Measurements from ENCODE around the gene ABTB2. TPM values are rescaled to one million over a fixed set of nuclear protein-coding genes. Genes with fewer than 3 reads are reported as not detected.

ABTB2 gene
- total and polyA plus RNA-seq, 2 donors (not counting 1 experiment from before 2014, with no cell fraction given), result 1.0 to 5.8 TPM

GRCh38 chr11:34234086-34234740, 123.6 kb downstream of the ABTB2 start:
- H3K27me3 ChIP-seq (ENCODE audit: control insufficient read depth, insufficient read depth, low read length), result no peaks in the 10 kb centered on the region
- H3K9ac ChIP-seq (ENCODE audit: insufficient read depth, low read length), result no peak overlapping the region
- no peak overlapping the region for H3K27ac ChIP-seq (ENCODE audit: insufficient read depth, low read length)
- no peak overlapping the region for H2AFZ ChIP-seq (ENCODE audit: low read length)
- H3K4me1 ChIP-seq (ENCODE audit: control insufficient read depth, extremely low read depth, insufficient read depth, low read length), result no peaks in the 10 kb centered on the region
- H3K9me3 ChIP-seq (ENCODE audit: control insufficient read depth, insufficient read depth, low read depth, low read length), result no peaks in the 10 kb centered on the region
- no peak overlapping the region for H3K4me2 ChIP-seq (ENCODE audit: extremely low read depth, insufficient read depth, low read length)
- H4K20me1 ChIP-seq (ENCODE audit: control insufficient read depth, extremely low read depth, insufficient read depth, low read length), result no peaks in the 10 kb centered on the region
- H3K36me3 ChIP-seq (ENCODE audit: control insufficient read depth, insufficient read depth, low read length), result no peaks in the 10 kb centered on the region
- no peaks in the 10 kb centered on the region for H3K79me2 ChIP-seq (ENCODE audit: control insufficient read depth, insufficient read depth, low read length)
- no peak overlapping the region for H3K4me3 ChIP-seq (replicated peaks in 1 of 4; ENCODE audit: control extremely low read depth in 1 of 4, insufficient read depth in 1 of 4, low read depth in 3 of 4, low read length in 4 of 4)
- no peak for TF ChIP-seq EZH2 (IDR thresholded peaks at IDR 0.05; ENCODE audit: low read length, missing control alignments)
- peak in 1 of 2 donors; percentile 82 for DNase-seq (ENCODE audit: low read depth in 2 of 2)

- Histone ChIP-seq H4K20me1 (ENCODE audit: control insufficient read depth, extremely low read depth, insufficient read depth, low read length) (no peaks in the 10 kb centered on the region), H3K36me3 (ENCODE audit: control insufficient read depth, insufficient read depth, low read length) (no peaks in the 10 kb centered on the region), H3K9ac (ENCODE audit: insufficient read depth, low read length) (no peak overlapping the region), H3K27me3 (ENCODE audit: control insufficient read depth, insufficient read depth, low read length) (no peaks in the 10 kb centered on the region), H3K9me3 (ENCODE audit: control insufficient read depth, insufficient read depth, low read depth, low read length) (no peaks in the 10 kb centered on the region), H3K27ac (ENCODE audit: insufficient read depth, low read length) (no peak overlapping the region), H3K4me3 (replicated peaks in 1 of 4; ENCODE audit: control extremely low read depth in 1 of 4, insufficient read depth in 1 of 4, low read depth in 3 of 4, low read length in 4 of 4) (no peak overlapping the region), H3K4me2 (ENCODE audit: extremely low read depth, insufficient read depth, low read length) (no peak overlapping the region), H3K79me2 (ENCODE audit: control insufficient read depth, insufficient read depth, low read length) (no peaks in the 10 kb centered on the region), H3K4me1 (ENCODE audit: control insufficient read depth, extremely low read depth, insufficient read depth, low read length) (no peaks in the 10 kb centered on the region), H2AFZ (ENCODE audit: low read length) (no peak overlapping the region)
- TF ChIP-seq EZH2 (IDR thresholded peaks at IDR 0.05; ENCODE audit: low read length, missing control alignments) (no peak), CTCF (conservative IDR thresholded peaks at IDR 0.05 in 1 of 2, IDR thresholded peaks at IDR 0.05 in 1 of 2; ENCODE audit: low read depth in 1 of 2, low read length in 2 of 2) (no peak)
- no peak for DNase-seq (ENCODE audit: low read depth in 2 of 2)
Measured at GRCh38 chr11:34233215-34233614, 124.6 kb downstream of the ABTB2 start.

GRCh38 chr11:34232807-34233206, 125.0 kb downstream of the ABTB2 start:
- DNase-seq (ENCODE audit: low read depth in 2 of 2), result no peak
- Histone ChIP-seq H3K9ac (ENCODE audit: insufficient read depth, low read length) (no peak overlapping the region), H3K4me2 (ENCODE audit: extremely low read depth, insufficient read depth, low read length) (no peak overlapping the region), H3K27me3 (ENCODE audit: control insufficient read depth, insufficient read depth, low read length) (no peaks in the 10 kb centered on the region), H3K9me3 (ENCODE audit: control insufficient read depth, insufficient read depth, low read depth, low read length) (no peaks in the 10 kb centered on the region), H2AFZ (ENCODE audit: low read length) (no peak overlapping the region), H3K36me3 (ENCODE audit: control insufficient read depth, insufficient read depth, low read length) (no peaks in the 10 kb centered on the region), H3K4me1 (ENCODE audit: control insufficient read depth, extremely low read depth, insufficient read depth, low read length) (no peaks in the 10 kb centered on the region), H3K4me3 (replicated peaks in 1 of 4; ENCODE audit: control extremely low read depth in 1 of 4, insufficient read depth in 1 of 4, low read depth in 3 of 4, low read length in 4 of 4) (no peak overlapping the region), H4K20me1 (ENCODE audit: control insufficient read depth, extremely low read depth, insufficient read depth, low read length) (no peaks in the 10 kb centered on the region), H3K79me2 (ENCODE audit: control insufficient read depth, insufficient read depth, low read length) (no peaks in the 10 kb centered on the region), H3K27ac (ENCODE audit: insufficient read depth, low read length) (no peak overlapping the region)
- TF ChIP-seq EZH2 (IDR thresholded peaks at IDR 0.05; ENCODE audit: low read length, missing control alignments) (no peak), CTCF (conservative IDR thresholded peaks at IDR 0.05 in 1 of 2, IDR thresholded peaks at IDR 0.05 in 1 of 2; ENCODE audit: low read depth in 1 of 2, low read length in 2 of 2) (no peak)
